Measurements from ENCODE around the gene RDX. TPM values are rescaled to one million over a fixed set of nuclear protein-coding genes. Genes with fewer than 3 reads are reported as not detected.

Gene RDX
- total RNA-seq, 4 donors from 2014 or later, result 38.5 to 115 (median 97.7) TPM

DNA sequence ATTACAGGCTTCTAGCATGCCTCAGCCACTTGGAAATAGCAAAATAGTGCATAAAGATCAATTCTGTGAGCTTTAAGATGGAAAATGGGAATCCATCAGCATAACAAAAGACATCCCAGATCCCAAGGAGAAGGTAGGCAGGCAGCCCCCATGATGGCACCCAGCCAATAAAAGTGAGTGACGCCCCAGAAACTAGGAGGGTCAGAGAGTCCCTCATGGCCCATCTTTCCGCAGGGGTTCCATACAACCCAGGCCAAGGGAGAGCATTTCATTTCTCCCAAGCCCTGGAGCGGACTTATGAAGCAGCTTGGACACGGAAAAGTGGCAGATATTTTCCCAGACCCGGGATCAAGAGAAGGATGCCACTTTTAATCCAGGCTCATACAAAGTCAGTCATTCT lies 110.0 kb downstream of the RDX start:
- no peak for DNase-seq
- Histone ChIP-seq H3K9me3 (no peaks in the 10 kb centered on the region), H3K27me3 (no peaks in the 10 kb centered on the region), H3K4me1 (no peaks in the 10 kb centered on the region), H3K4me3 (no peak overlapping the region), H3K36me3 (no peaks in the 10 kb centered on the region), H3K27ac (no peak overlapping the region)
- intact Hi-C loops (cut with DNase I; ENCODE audit: low total_unique reads), result no loop called here
- TF ChIP-seq, protein P1, sequence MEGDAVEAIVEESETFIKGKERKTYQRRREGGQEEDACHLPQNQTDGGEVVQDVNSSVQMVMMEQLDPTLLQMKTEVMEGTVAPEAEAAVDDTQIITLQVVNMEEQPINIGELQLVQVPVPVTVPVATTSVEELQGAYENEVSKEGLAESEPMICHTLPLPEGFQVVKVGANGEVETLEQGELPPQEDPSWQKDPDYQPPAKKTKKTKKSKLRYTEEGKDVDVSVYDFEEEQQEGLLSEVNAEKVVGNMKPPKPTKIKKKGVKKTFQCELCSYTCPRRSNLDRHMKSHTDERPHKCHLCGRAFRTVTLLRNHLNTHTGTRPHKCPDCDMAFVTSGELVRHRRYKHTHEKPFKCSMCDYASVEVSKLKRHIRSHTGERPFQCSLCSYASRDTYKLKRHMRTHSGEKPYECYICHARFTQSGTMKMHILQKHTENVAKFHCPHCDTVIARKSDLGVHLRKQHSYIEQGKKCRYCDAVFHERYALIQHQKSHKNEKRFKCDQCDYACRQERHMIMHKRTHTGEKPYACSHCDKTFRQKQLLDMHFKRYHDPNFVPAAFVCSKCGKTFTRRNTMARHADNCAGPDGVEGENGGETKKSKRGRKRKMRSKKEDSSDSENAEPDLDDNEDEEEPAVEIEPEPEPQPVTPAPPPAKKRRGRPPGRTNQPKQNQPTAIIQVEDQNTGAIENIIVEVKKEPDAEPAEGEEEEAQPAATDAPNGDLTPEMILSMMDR (IDR thresholded peaks at IDR 0.05), result no peak
- TF ChIP-seq POLR2A (IDR thresholded peaks at IDR 0.05), result no peak

DNA sequence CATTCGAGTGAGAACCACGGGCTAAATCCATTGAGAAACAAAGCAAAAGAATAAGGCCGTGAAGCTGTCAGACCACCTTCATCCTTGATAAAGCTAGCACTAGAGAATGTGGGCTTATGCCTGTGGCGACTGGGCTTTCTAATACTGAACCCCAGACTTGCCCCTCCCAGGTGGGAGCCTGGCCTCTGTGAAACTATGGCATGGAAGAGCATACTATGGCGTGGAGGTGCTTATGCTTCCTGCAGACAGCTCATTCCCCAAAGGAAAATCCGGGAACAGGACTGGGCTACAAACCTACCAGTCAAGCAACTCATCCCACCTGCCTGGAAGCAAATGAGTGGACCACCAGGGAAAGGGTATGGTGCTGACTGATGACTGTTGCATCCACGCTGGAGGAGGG lies 110.8 kb downstream of the RDX start:
- Histone ChIP-seq H3K27ac (no peak overlapping the region), H3K27me3 (no peaks in the 10 kb centered on the region), H3K36me3 (no peaks in the 10 kb centered on the region), H3K4me1 (no peaks in the 10 kb centered on the region), H3K9me3 (no peaks in the 10 kb centered on the region), H3K4me3 (no peak overlapping the region)
- DNase-seq, result no peak
- intact Hi-C loops (cut with DNase I; ENCODE audit: low total_unique reads), result no loop called here
- TF ChIP-seq, protein P1 (IDR thresholded peaks at IDR 0.05), result no peak
- no peak for TF ChIP-seq POLR2A (IDR thresholded peaks at IDR 0.05)

DNA sequence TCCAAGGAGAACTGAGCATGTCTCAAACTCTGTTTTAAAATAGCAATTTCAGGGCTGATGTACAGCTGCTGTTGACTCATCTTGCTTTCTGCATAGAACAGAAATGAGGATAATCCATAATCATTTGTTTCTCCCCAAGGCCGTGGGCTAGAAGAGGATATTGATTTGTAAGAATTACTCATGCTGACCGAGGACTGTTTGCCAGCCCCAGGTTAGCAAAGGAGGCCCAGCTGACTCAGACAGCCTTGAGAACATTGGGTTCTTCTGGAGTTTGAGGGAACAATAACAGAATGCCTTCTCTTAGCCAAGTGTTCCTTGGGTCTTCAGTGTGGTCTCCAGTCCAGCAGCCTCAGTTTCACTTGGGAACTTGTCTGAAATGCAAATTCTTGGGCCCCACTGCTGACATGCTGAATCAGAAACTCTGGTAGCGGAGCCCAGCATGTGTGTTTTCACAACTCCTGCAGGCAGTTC lies 111.3 kb downstream of the RDX start:
- Histone ChIP-seq H3K9me3 (no peaks in the 10 kb centered on the region), H3K27ac (no peak overlapping the region), H3K36me3 (no peaks in the 10 kb centered on the region), H3K4me1 (no peaks in the 10 kb centered on the region), H3K27me3 (no peaks in the 10 kb centered on the region), H3K4me3 (no peak overlapping the region)
- TF ChIP-seq, protein P1 (IDR thresholded peaks at IDR 0.05), result no peak
- no peak for TF ChIP-seq POLR2A (IDR thresholded peaks at IDR 0.05)
- intact Hi-C loops (cut with DNase I; ENCODE audit: low total_unique reads), result no loop called here
- DNase-seq, result no peak

DNA sequence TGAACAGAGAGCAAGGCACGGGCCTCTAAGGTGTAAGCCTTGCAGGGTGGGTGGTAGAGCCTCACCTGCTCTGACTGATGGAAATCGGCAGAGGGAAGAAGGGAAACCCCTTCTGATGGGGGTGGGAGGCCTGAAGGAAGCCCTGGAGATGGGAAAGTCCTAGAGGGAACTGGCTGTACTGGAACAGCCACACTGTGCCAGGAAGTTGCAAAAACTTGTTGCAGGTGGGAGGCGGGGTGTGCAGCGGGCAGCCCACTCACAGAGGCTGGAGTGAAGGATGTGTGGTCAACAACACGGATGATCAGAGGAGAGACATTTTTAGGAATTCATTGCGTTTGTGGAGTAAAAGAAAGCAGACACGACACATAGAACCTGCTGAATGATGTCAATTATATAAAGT lies 112.0 kb downstream of the RDX start:
- Histone ChIP-seq H3K36me3 (no peaks in the 10 kb centered on the region), H3K27me3 (no peaks in the 10 kb centered on the region), H3K4me3 (no peak overlapping the region), H3K4me1 (no peaks in the 10 kb centered on the region), H3K9me3 (no peaks in the 10 kb centered on the region), H3K27ac (no peak overlapping the region)
- intact Hi-C loops (cut with DNase I; ENCODE audit: low total_unique reads), result no loop called here
- TF ChIP-seq POLR2A (IDR thresholded peaks at IDR 0.05), result no peak
- TF ChIP-seq, protein P1 (IDR thresholded peaks at IDR 0.05), result no peak
- no peak for DNase-seq

DNA sequence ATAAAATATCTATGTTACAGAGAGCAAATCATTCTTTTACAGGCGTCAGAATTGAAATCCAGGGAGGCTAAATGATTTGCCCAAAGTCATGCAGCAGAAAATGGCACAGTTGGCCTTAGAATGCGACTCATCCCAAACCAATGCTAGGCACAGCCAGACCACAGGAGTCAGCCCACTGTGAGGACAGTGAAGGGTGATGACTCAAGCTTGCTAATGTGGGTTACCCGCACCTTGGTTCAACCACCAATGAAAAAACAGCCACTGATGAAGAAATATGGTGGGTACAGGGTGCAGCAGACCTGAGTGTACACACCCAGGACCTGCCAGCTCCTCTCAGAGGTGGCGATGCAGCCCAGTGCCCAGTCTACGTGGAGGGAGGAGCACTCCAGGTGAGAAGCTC lies 113.5 kb downstream of the RDX start:
- Histone ChIP-seq H3K9me3 (no peaks in the 10 kb centered on the region), H3K27me3 (no peaks in the 10 kb centered on the region), H3K4me3 (no peak overlapping the region), H3K36me3 (no peaks in the 10 kb centered on the region), H3K4me1 (no peaks in the 10 kb centered on the region), H3K27ac (no peak overlapping the region)
- intact Hi-C loops (cut with DNase I; ENCODE audit: low total_unique reads), result no loop called here
- TF ChIP-seq POLR2A (IDR thresholded peaks at IDR 0.05), result no peak
- TF ChIP-seq, protein P1 (IDR thresholded peaks at IDR 0.05), result no peak
- no peak for DNase-seq
